Bladder microvascular endothelial cell (primary cell): ENCODE results near the gene TNFRSF4. TPM values are rescaled to one million over a fixed set of nuclear protein-coding genes. Genes with fewer than 3 reads are reported as not detected.

Source experiments
- total RNA-seq: library from RNA; depleted of rRNA; stranded (reverse); fragments of >200 nt; gene quantifications from 2 replicates; pipeline ENCODE4 v1.2.3, GENCODE V29; 2014

Gene TNFRSF4
- total RNA-seq, result 2.1 and 7.7 TPM in 2 replicates

GRCh38 chr1:1213345-1214265 lies at the start of gene TNFRSF4:
Gene TNFRSF4 (minus strand): TSS chr1:1214153. CDS start chr1:1214127, 26 bp downstream.

DNA sequence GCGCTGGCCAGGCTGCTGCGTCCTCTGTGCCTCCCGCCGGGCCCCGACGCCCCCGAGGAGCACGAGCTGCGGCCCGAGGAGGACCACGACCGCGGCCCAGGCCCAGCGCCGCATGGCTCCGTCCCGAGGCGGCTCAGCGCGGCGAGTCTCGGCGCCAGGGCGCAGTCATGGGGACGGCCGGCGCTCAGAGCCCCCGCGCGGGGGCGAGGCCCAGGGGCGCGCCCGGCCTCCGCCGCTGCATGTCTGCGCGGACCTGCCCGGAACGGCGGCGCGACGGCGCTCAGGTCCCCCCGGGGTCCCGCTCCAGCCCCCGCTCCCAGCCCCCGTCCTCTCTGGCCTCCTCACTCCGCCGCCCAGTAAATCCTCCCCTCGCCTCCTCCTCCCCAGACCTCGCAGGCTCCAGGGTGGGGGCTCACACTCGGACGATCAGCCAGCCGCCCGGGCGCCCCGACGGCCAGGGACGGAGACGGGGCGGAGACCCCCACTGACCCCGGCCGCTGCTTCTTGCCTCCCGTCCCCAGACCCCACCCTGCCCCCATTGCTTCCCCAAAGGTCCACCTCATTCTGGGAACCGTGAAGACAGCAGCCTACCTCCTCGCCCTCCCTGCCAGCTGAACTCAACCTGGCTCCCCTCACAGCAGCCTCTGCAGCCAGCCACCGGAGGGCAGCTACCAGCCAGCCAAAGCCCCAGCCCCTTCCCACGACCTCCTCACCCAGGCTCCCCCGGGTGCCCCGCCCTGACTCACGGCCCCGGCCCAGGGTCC lies 32.8 kb upstream of the TNFRSF4 start, which contains the start of gene C1QTNF12:
Gene C1QTNF12, minus strand, starts transcription at position 146 of the 764 bp plus-strand sequence. Its CDS starts 32 bp downstream, at position 114.

GRCh38 chr1:1232208-1232795 lies 18.3 kb upstream of the TNFRSF4 start, which contains the start of gene B3GALT6:
Gene B3GALT6 (plus strand): TSS chr1:1232237. CDS start chr1:1232279, 42 bp downstream.

GRCh38 chr1:1231400-1232207 lies 17.7 kb upstream of the TNFRSF4 start, which contains the start of gene SDF4:
Gene SDF4 (minus strand): TSS chr1:1232001. CDS start chr1:1228772, 3,229 bp downstream.

DNA sequence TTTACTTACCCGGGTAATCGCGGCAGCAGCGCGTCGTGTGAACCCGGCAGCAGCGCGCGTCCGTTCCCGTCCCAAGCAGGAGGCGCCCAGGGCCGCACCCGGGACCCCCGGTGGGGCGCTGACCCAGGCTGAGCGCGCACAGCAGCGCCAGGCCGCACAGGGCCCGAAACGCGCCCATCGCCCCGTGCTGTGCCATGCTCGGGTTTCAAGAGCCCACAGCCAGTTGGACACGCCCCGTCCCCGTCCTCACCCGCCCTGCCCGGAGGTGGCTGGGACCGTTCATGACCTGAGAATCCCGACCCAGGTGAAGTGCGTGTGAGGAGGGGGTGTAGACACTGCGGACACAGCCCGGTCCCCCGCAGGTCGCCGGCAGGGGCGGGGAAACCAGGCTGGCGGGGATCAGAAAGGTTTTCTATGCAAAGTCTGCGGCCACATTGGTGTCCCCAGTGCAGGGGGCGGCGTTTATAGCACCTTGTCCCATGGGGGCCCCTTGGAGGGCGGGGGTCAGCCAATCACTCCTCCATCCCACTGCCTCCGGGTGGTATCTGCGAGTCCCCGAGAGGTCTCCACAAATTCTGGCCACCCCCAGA lies 7.5 kb downstream of the TNFRSF4 start, which contains the start of gene TNFRSF18:
Gene TNFRSF18, minus strand, starts transcription at position 217 of the 590 bp plus-strand sequence. Its CDS starts 21 bp downstream, at position 196.

GRCh38 chr1:1173793-1174415 lies 40.0 kb downstream of the TNFRSF4 start, which contains the start of gene TTLL10:
Gene TTLL10 (plus strand): TSS chr1:1173880. CDS start chr1:1179216, 5,336 bp downstream.

Other genes starting within 250 kb of the TNFRSF4 start
- 0.16 and 0.31 TPM in 2 replicates for gene PLEKHN1, start 247.7 kb downstream of the TNFRSF4 start, total RNA-seq
- gene PERM1, start 232.1 kb downstream of the TNFRSF4 start, total RNA-seq, result not detected in 2 replicates
- gene HES4, start 214.1 kb downstream of the TNFRSF4 start, total RNA-seq, result 19.6 and 32.3 TPM in 2 replicates
- gene ISG15, start 200.7 kb downstream of the TNFRSF4 start, total RNA-seq, result 87.4 and 256 TPM in 2 replicates
- gene AGRN, start 194.0 kb downstream of the TNFRSF4 start, total RNA-seq, result 97.1 and 238 TPM in 2 replicates
- not detected in 2 replicates for gene RNF223, start 139.8 kb downstream of the TNFRSF4 start, total RNA-seq
- 6.2 and 9.3 TPM in 2 replicates for gene C1orf159, start 98.1 kb downstream of the TNFRSF4 start, total RNA-seq
- gene TTLL10, start 40.3 kb downstream of the TNFRSF4 start, total RNA-seq, result not detected in 2 replicates
- 1.0 TPM in 1 of 2 replicates, not detected in the other for gene TNFRSF18, start 7.6 kb downstream of the TNFRSF4 start, total RNA-seq
- 89.2 and 155 TPM in 2 replicates for gene SDF4, start 17.8 kb upstream of the TNFRSF4 start, total RNA-seq
- 16.5 and 25.5 TPM in 2 replicates for gene B3GALT6, start 18.1 kb upstream of the TNFRSF4 start, total RNA-seq
- gene C1QTNF12, start 32.6 kb upstream of the TNFRSF4 start, total RNA-seq, result 0.32 and 0.57 TPM in 2 replicates
- 35.9 and 53.0 TPM in 2 replicates for gene UBE2J2, start 59.7 kb upstream of the TNFRSF4 start, total RNA-seq
- gene SCNN1D, start 66.3 kb upstream of the TNFRSF4 start, total RNA-seq, result under 0.01 and 0.63 TPM in 2 replicates
- gene ACAP3, start 93.8 kb upstream of the TNFRSF4 start, total RNA-seq, result 15.5 and 45.4 TPM in 2 replicates
- 9.1 and 10.5 TPM in 2 replicates for gene PUSL1, start 94.4 kb upstream of the TNFRSF4 start, total RNA-seq
- gene INTS11, start 110.5 kb upstream of the TNFRSF4 start, total RNA-seq, result 54.6 and 91.5 TPM in 2 replicates
- 15.1 and 16.4 TPM in 2 replicates for gene CPTP, start 110.6 kb upstream of the TNFRSF4 start, total RNA-seq
- 0.31 and 0.32 TPM in 2 replicates for gene TAS1R3, start 117.1 kb upstream of the TNFRSF4 start, total RNA-seq
- 36.1 and 52.0 TPM in 2 replicates for gene DVL1, start 135.3 kb upstream of the TNFRSF4 start, total RNA-seq
- gene MXRA8, start 144.4 kb upstream of the TNFRSF4 start, total RNA-seq, result 0.38 and 0.97 TPM in 2 replicates
- 70.4 and 101 TPM in 2 replicates for gene AURKAIP1, start 161.1 kb upstream of the TNFRSF4 start, total RNA-seq
- gene CCNL2, start 185.2 kb upstream of the TNFRSF4 start, total RNA-seq, result 54.7 and 196 TPM in 2 replicates
- gene MRPL20, start 193.1 kb upstream of the TNFRSF4 start, total RNA-seq, result 62.6 and 82.6 TPM in 2 replicates
- gene ANKRD65, start 207.1 kb upstream of the TNFRSF4 start, total RNA-seq, result 0.25 and 0.32 TPM in 2 replicates
- 19.4 and 34.7 TPM in 2 replicates for gene VWA1, start 221.5 kb upstream of the TNFRSF4 start, total RNA-seq
- 1.4 TPM in 1 of 2 replicates, not detected in the other for gene ATAD3C, start 235.5 kb upstream of the TNFRSF4 start, total RNA-seq